GM12875 (cell line): ENCODE measurements around the gene LARP4B.

Experiments
- H3K4me3 ChIP-seq: one replicate; pipeline ENCODE4 v1.5.1; 2011; ENCODE audit warnings: low read depth, low read length, control low read depth
- CTCF ChIP-seq: IDR thresholded peaks from 2 replicates; pipeline ENCODE4 v1.5.1; 2011; ENCODE audit warnings: low read depth, mild to moderate bottlenecking, control low read depth, inconsistent platforms, low read length, moderate library complexity, borderline replicate concordance; ENCODE audit not compliant: insufficient read depth

LARP4B gene

GRCh38 chr10:966466-967235, 35.1 kb upstream of the LARP4B start:
- H3K4me3 ChIP-seq, result no peak overlapping the region
- no peak for TF ChIP-seq CTCF

- TF ChIP-seq CTCF, result no peak
- H3K4me3 ChIP-seq, result no peak overlapping the region
Observed at GRCh38 chr10:964988-965417, 33.5 kb upstream of the LARP4B start.

- no peak overlapping the region for H3K4me3 ChIP-seq
- TF ChIP-seq CTCF, result no peak
Observed at GRCh38 chr10:964321-964987, 32.9 kb upstream of the LARP4B start.

- no peak for TF ChIP-seq CTCF
- H3K4me3 ChIP-seq, result no peak overlapping the region
Observed at GRCh38 chr10:963655-964054, 32.1 kb upstream of the LARP4B start.

- no peak overlapping the region for H3K4me3 ChIP-seq
- TF ChIP-seq CTCF, result no peak
Observed at GRCh38 chr10:963186-963585, 31.7 kb upstream of the LARP4B start.

GRCh38 chr10:962342-962741, 30.8 kb upstream of the LARP4B start:
- TF ChIP-seq CTCF, result no peak

GRCh38 chr10:958856-959255, 27.4 kb upstream of the LARP4B start:
- no peak for TF ChIP-seq CTCF

More at GRCh38 chr10:962342-962741, 30.8 kb upstream of the LARP4B start:
- H3K4me3 ChIP-seq, result no peak overlapping the region

More at GRCh38 chr10:958856-959255, 27.4 kb upstream of the LARP4B start:
- no peak overlapping the region for H3K4me3 ChIP-seq
